ENCODE measurements around the gene TGFB3.

DNA sequence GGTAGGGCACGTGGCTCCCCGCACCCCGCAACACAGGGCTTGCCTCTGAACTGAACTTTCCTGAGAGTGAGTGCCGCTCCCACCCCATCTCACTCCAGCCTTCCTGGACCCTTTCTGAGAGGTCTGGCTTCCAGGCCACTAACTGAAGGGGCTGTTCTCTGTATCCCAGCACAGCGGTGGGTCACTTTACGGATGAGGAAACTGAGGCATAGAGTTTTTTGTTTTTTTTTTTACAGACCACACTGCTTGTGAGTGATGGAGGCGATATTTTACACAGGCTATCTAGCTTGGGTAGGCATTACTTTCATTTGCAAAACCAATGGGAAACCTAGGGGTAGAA lies 1.2 kb upstream of the TGFB3 start:
- TF ChIP-seq CTCF (IDR thresholded peaks at IDR 0.05) (no peak), EMX1 (CRISPR knock-in tag; IDR thresholded peaks at IDR 0.05) (no peak), ZNF121 (CRISPR knock-in tag; IDR thresholded peaks at IDR 0.05) (no peak), MAX (CRISPR knock-in tag; IDR thresholded peaks at IDR 0.05) (no peak), SMAD3 (CRISPR knock-in tag; IDR thresholded peaks at IDR 0.05; ENCODE audit: borderline replicate concordance) (no peak), ESRRA (CRISPR knock-in tag; IDR thresholded peaks at IDR 0.05; ENCODE audit: borderline replicate concordance) (no peak), ELF4 (CRISPR knock-in tag; IDR thresholded peaks at IDR 0.05; ENCODE audit: low read depth) (no peak), IRF1 (CRISPR knock-in tag; IDR thresholded peaks at IDR 0.05) (no peak), NR1H2 (CRISPR knock-in tag; IDR thresholded peaks at IDR 0.05) (no peak), TCF7 (CRISPR knock-in tag; IDR thresholded peaks at IDR 0.05; ENCODE audit: low read depth) (no peak)
- TF ChIP-seq, protein P1, sequence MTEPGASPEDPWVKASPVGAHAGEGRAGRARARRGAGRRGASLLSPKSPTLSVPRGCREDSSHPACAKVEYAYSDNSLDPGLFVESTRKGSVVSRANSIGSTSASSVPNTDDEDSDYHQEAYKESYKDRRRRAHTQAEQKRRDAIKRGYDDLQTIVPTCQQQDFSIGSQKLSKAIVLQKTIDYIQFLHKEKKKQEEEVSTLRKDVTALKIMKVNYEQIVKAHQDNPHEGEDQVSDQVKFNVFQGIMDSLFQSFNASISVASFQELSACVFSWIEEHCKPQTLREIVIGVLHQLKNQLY (CRISPR knock-in tag; IDR thresholded peaks at IDR 0.05): no peak
- TF ChIP-seq, protein P2, sequence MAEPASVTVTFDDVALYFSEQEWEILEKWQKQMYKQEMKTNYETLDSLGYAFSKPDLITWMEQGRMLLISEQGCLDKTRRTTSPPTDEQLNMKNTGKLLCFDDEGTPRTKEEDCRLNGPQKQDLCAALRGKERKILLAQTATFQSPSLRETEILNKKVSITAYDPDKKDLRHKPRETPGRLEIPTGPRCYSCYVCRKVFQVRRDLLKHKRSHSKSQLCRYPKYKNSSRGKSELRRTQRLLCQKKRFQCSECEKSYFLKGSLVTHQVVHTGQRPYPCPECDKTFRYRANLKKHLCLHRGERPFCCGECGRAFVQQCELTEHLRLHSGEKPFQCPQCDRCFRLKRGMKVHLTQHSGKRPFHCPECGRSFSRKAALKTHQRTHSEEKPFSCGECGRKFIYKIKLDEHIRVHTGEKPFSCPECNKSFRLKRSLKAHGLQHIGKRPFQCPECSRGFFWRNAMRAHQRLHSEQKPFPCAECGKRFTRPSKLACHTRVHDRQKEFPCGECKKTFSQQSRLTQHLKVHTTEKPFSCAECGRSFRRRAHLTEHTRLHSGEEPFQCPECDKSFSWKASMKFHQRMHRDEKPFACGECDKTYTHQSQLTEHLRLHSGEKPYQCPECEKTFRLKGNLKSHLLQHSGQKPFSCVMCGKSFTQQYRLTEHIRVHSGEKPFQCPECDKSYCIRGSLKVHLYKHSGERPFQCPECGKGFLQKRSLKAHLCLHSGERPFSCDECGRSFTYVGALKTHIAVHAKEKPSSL (CRISPR knock-in tag; conservative IDR thresholded peaks at IDR 0.05): no peak

Measured in WTC11 (cell line).